Lower leg skin (tissue), 4 donors: ENCODE measurements around the gene ZFAND3. TPM values are rescaled to one million over a fixed set of nuclear protein-coding genes. Genes with fewer than 3 reads are reported as not detected.

ENCODE experiments used
- DNase-seq, 2 donors: peaks; one replicate each; pipeline ENCODE4 v3.0.0-alpha.2; 2019; ENCODE audit warnings: low spot score in 2 of 2
- H3K4me3 ChIP-seq: fragments of 200-600 bp; sonication (generic); 2 replicates; pipeline ENCODE4 v1.5.1; 2017; ENCODE audit warnings: mild to moderate bottlenecking, low read depth; ENCODE audit not compliant: poor library complexity, severe bottlenecking
- POLR2A ChIP-seq, 2 donors: fragments of 450-650 bp; IDR thresholded peaks; one replicate each; pipeline ENCODE4 v1.6.1; 2016 to 2017; ENCODE audit warnings: antibody characterized with exemption in 2 of 2, mild to moderate bottlenecking in 1 of 2, moderate library complexity in 1 of 2
- WGBS, 2 donors: methylation state at CpG; one replicate each; pipeline ENCODE4 v1.1.5; 2018; 5-methylcytosine and 5-hydroxymethylcytosine counted together
- intact Hi-C: fragments of 100-400 bp; cut with DNase I; formaldehyde crosslinking; loops from one replicate; pipeline ENCODE4 v1.15.0; 2023; ENCODE audit warnings: low total_unique reads
- total RNA-seq, 4 donors: library from RNA; depleted of rRNA; stranded (reverse); fragments of >200 nt; gene quantifications; one replicate each; pipeline ENCODE4 v1.1.0, GENCODE V29; 2016
- TF ChIP-seq, protein P1 (sequence below), 3 donors: fragments of 450-650 bp; IDR thresholded peaks; one replicate each; pipeline ENCODE4 v1.5.1; 2016; ENCODE audit warnings: antibody characterized with exemption in 3 of 3, mild to moderate bottlenecking in 3 of 3, moderate library complexity in 2 of 3

Gene ZFAND3
- total RNA-seq, 4 donors from 2014 or later, result 26.3 to 40.8 (median 30.3) TPM

DNA sequence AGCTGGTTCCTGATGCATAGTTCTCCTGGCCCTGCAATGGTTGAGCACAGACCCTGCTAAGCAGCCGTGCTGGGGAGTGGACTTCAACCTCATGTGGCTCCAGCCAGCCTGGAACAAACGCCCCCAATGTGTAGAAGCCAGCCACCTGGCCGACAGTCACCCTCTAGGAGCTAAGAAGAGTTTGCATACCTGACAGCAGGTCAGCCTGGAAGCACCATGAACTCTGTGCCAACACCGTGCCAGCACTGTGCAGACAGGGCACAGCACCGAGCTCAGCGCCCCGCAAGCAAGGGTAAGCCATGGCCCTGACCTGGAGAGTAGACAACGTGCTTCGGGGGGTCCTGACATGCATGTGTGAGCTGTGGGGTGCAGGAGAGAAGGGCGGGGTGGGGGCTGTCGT is 356.3 kb downstream of the ZFAND3 start:
- 96 to 98% methylated on average over 9 to 11 of the region's 11 CpGs for WGBS, 2 donors
- intact Hi-C loops, result no loop called here
- DNase-seq, result no peak
- no peak overlapping the region for H3K4me3 ChIP-seq
- TF ChIP-seq, protein P1, sequence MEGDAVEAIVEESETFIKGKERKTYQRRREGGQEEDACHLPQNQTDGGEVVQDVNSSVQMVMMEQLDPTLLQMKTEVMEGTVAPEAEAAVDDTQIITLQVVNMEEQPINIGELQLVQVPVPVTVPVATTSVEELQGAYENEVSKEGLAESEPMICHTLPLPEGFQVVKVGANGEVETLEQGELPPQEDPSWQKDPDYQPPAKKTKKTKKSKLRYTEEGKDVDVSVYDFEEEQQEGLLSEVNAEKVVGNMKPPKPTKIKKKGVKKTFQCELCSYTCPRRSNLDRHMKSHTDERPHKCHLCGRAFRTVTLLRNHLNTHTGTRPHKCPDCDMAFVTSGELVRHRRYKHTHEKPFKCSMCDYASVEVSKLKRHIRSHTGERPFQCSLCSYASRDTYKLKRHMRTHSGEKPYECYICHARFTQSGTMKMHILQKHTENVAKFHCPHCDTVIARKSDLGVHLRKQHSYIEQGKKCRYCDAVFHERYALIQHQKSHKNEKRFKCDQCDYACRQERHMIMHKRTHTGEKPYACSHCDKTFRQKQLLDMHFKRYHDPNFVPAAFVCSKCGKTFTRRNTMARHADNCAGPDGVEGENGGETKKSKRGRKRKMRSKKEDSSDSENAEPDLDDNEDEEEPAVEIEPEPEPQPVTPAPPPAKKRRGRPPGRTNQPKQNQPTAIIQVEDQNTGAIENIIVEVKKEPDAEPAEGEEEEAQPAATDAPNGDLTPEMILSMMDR (IDR thresholded peaks at IDR 0.05), result no peak
- TF ChIP-seq POLR2A (IDR thresholded peaks at IDR 0.05), result no peak

DNA sequence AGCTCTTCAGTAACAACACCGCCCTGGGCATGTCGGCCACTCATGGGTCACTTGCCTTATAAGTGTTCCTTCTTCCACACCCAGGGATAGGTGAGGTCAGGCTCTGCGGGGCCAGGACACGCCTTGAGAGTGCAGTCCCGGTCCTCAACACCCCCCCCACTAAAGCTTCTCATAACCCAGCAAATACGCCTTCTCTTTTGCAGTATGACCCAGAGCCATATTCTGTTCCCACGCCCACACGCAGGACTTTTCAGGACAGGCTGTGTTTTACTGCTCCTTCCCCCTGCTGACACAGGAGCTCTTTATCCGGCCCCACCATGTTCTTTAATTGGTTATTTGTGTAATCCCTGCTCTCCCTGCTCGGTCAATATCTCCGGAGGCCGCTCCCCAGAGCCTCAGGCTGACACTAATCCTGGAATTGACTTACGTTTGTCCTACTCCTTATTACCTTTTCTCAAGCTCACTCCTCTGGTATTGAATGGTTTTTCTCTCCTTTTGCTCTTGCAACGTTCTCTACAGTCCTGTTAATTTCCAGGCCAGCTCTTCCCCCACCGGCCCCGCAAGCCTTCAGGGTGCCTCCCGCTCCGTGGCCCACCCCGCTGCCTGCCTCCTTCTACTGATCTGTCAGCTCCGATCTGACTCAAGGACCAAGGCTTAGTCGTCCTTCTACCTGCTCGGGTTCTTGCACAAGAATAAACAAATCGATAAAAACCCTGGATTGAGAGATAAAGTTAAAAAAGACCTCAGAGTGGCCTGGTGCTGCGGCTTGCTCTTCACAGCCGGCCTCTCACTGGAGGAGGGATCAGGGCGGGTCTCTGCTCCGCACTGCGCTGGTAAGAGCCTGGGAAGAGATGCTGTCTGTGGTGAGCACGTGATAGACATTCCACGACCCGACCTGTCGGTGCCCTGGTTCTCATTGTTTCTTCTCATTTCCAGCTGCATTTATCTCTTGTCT is 357.5 kb downstream of the ZFAND3 start:
- no peak for DNase-seq
- intact Hi-C loops, result no loop called here
- 72 to 73% methylated on average over 32 of the region's 32 CpGs for WGBS, 2 donors
- TF ChIP-seq, protein P1 (IDR thresholded peaks at IDR 0.05), result no peak
- TF ChIP-seq POLR2A (IDR thresholded peaks at IDR 0.05), result no peak
- H3K4me3 ChIP-seq, result no peak overlapping the region

DNA sequence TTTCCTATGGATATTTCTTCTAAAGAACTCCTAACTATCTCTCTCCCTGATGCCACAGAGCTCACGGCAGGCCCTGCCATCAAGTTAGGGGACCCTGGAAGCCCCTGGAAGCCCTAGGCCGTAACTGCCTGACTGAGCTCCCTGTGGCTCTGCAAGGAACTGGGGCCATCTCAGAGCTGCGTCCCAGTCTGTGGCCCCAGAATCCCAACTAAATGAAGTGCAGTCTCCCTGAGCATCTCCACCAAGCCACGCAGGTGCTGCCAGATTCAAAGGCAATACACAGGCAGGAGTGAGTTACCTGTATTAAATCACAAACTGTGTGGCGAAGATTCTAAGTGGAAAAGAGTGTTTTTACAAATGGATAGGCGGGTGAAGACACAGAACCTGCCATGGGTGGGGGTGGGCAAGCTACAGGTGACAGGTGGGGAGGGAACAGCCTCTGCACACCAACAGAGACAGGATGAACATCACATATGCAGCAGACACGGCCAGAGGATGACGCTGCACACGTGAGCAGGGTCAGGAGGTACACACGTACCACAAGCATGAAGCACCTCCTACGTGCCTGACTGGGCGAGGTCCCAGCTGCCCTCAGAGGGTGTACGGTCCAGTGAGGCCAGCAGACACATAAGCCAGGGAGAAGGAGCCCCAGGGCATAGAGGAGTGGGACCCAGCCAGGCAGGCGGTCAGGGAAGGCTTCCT is 358.5 kb downstream of the ZFAND3 start:
- H3K4me3 ChIP-seq, result no peak overlapping the region
- peak in 1 of 2 donors; percentile 70 for DNase-seq
- no peak for TF ChIP-seq POLR2A (IDR thresholded peaks at IDR 0.05)
- TF ChIP-seq, protein P1 (IDR thresholded peaks at IDR 0.05), result no peak
- 88% methylated on average over 14 of the region's 14 CpGs for WGBS, 2 donors
- intact Hi-C loops, result no loop called here

DNA sequence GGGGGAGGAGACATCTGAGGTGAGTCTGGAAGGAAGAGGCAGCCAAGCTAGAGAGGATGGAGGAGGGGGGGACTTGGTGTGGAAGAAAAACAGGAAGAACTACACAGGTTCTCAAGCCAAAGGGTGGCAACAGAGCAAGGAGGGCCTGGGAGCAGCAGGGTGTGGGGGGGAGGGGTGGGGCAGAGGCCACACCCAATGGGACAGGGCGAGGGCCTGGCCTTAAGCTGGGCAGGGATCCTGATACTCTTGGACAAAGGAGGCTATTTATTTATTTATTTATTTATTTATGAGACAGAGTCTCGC is 359.0 kb downstream of the ZFAND3 start:
- 83 to 84% methylated on average over 2 of the region's 2 CpGs for WGBS, 2 donors
- intact Hi-C loops, result no loop called here
- TF ChIP-seq, protein P1 (IDR thresholded peaks at IDR 0.05), result no peak
- TF ChIP-seq POLR2A (IDR thresholded peaks at IDR 0.05), result no peak
- no peak overlapping the region for H3K4me3 ChIP-seq
- no peak for DNase-seq

DNA sequence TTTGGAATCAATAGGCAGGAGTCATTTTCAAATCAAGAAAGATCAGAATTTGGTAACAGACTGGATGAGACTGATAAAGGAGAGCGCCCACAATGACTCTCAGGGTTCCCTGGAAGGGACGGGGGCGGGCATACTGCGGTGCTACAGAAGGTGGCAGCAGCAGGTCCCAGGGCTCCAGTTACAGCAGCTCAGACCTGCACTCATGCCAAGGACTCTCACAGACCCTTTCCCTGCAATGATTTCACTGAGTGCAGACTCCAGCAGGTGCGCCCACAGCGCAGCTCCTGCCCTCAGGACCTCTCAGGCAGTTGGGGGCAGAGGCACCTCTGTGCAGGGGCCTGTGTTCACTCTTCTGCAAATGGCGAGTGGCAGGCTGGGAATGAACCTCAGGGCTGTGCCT is 359.8 kb downstream of the ZFAND3 start:
- no peak overlapping the region for H3K4me3 ChIP-seq
- 97% methylated on average over 7 of the region's 7 CpGs for WGBS, 2 donors
- TF ChIP-seq, protein P1 (IDR thresholded peaks at IDR 0.05), result no peak
- no peak for TF ChIP-seq POLR2A (IDR thresholded peaks at IDR 0.05)
- intact Hi-C loops, result no loop called here
- DNase-seq, result peak in 1 of 2 donors; percentile 61
